ENCODE data around the gene TASP1.

DNA sequence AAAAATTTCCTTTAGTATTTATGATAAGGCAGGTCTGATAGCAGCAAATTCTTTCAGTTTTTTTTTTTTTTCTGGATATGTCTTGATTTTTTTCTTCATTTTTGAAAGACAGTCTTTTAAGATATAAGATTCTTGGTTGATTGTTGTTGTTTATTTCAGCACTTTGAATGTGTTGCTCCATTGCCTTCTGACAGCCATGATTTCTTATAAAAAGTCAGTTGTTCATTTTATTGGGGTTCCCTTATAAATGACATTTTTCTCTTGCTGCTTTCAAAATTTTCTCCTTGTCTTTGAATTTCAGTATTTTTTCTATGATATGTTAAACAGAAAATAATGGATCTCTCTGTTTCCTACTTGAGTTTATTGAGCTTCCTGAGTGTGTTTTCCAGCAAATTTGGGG is 265.3 kb downstream of the TASP1 start:
- TF ChIP-seq, protein P1, sequence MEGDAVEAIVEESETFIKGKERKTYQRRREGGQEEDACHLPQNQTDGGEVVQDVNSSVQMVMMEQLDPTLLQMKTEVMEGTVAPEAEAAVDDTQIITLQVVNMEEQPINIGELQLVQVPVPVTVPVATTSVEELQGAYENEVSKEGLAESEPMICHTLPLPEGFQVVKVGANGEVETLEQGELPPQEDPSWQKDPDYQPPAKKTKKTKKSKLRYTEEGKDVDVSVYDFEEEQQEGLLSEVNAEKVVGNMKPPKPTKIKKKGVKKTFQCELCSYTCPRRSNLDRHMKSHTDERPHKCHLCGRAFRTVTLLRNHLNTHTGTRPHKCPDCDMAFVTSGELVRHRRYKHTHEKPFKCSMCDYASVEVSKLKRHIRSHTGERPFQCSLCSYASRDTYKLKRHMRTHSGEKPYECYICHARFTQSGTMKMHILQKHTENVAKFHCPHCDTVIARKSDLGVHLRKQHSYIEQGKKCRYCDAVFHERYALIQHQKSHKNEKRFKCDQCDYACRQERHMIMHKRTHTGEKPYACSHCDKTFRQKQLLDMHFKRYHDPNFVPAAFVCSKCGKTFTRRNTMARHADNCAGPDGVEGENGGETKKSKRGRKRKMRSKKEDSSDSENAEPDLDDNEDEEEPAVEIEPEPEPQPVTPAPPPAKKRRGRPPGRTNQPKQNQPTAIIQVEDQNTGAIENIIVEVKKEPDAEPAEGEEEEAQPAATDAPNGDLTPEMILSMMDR (IDR thresholded peaks at IDR 0.05): no peak
- TF ChIP-seq POLR2A (IDR thresholded peaks at IDR 0.05) (no peak), POLR2AphosphoS5 (IDR thresholded peaks at IDR 0.05) (no peak), EP300 (IDR thresholded peaks at IDR 0.05) (no peak)
